HepG2 (cell line): Measurements from ENCODE around the gene MESD. TPM values are rescaled to one million over a fixed set of nuclear protein-coding genes. Genes with fewer than 3 reads are reported as not detected.

Experiments
- ARID2 ChIP-seq: sonication (generic); formaldehyde crosslinking; IDR thresholded peaks from 2 replicates; pipeline ENCODE4 v1.8.1; 2022; ENCODE audit warnings: mild to moderate bottlenecking, missing genetic modification reagents, borderline replicate concordance
- CCAR2 ChIP-seq: fragments of 200-400 bp; formaldehyde crosslinking; optimal IDR thresholded peaks from 2 replicates; pipeline ENCODE3; 2018; ENCODE audit warnings: low read depth, mild to moderate bottlenecking, low read length, moderate library complexity
- CREB3 ChIP-seq: sonication (generic); formaldehyde crosslinking; IDR thresholded peaks from 2 replicates; pipeline ENCODE4 v1.5.0; 2020; ENCODE audit warnings: missing genetic modification reagents
- ERF ChIP-seq: IDR thresholded peaks from 2 replicates; pipeline ENCODE4 v1.6.1; 2018; ENCODE audit warnings: missing biosample characterization, missing genetic modification reagents
- HNRNPUL1 ChIP-seq: fragments of 200-400 bp; formaldehyde crosslinking; IDR thresholded peaks from 2 replicates; pipeline ENCODE4 v1.6.1; 2017; ENCODE audit warnings: low read depth, mild to moderate bottlenecking, low read length, moderate library complexity
- MAF1 ChIP-seq: sonication (generic); formaldehyde crosslinking; IDR thresholded peaks from 2 replicates; pipeline ENCODE4 v1.5.0; 2020; ENCODE audit warnings: missing genetic modification reagents, borderline replicate concordance
- NFATC3 ChIP-seq: sonication (generic); formaldehyde crosslinking; IDR thresholded peaks from 2 replicates; pipeline ENCODE4 v1.5.1; 2020; ENCODE audit warnings: mild to moderate bottlenecking, missing genetic modification reagents
- NR1H2 ChIP-seq: sonication (generic); formaldehyde crosslinking; IDR thresholded peaks from 2 replicates; pipeline ENCODE4 v1.8.1; 2022; ENCODE audit warnings: low read depth, missing genetic modification reagents, borderline replicate concordance
- SAP130 ChIP-seq: IDR thresholded peaks from 2 replicates; pipeline ENCODE4 v1.6.1; 2016; ENCODE audit warnings: low read depth
- SOX13 ChIP-seq, 3 experiments: fragments of 450-650 bp in 1 of 3; sonication (generic) in 1 of 3; formaldehyde crosslinking in 1 of 3; IDR thresholded peaks in 2 of 3; conservative IDR thresholded peaks in 1 of 3; 2 replicates each; pipeline versions ENCODE4 v1.5.0 to v1.6.1; 2016 to 2020; ENCODE audit warnings: antibody characterized with exemption in 1 of 3, mild to moderate bottlenecking in 1 of 3, missing compliant biosample characterization in 1 of 3, missing genetic modification reagents in 1 of 3, moderate library complexity in 1 of 3
- TBP ChIP-seq: sonication (generic); formaldehyde crosslinking; IDR thresholded peaks from 2 replicates; pipeline ENCODE4 v1.5.0; 2020; ENCODE audit warnings: missing genetic modification reagents
- ZBTB8A ChIP-seq: sonication (generic); formaldehyde crosslinking; IDR thresholded peaks from 2 replicates; pipeline ENCODE4 v1.4.0; 2020; ENCODE audit warnings: mild to moderate bottlenecking, low read depth, missing genetic modification reagents, borderline replicate concordance
- ZC3H13 ChIP-seq: sonication (generic); formaldehyde crosslinking; IDR thresholded peaks from 2 replicates; pipeline ENCODE4 v1.8.1; 2023; ENCODE audit warnings: mild to moderate bottlenecking, missing genetic modification reagents, moderate library complexity
- ZFAT ChIP-seq: sonication (generic); formaldehyde crosslinking; conservative IDR thresholded peaks from 2 replicates; pipeline ENCODE4 v1.8.1; 2023; ENCODE audit warnings: missing genetic modification reagents, inconsistent platforms
- ZNF225 ChIP-seq: sonication (generic); formaldehyde crosslinking; IDR thresholded peaks from 2 replicates; pipeline ENCODE4 v1.4.0; 2020; ENCODE audit warnings: mild to moderate bottlenecking, missing genetic modification reagents
- ZNF232 ChIP-seq: sonication (generic); formaldehyde crosslinking; IDR thresholded peaks from 2 replicates; pipeline ENCODE4 v1.4.0; 2020; ENCODE audit warnings: missing genetic modification reagents, borderline replicate concordance
- ZNF251 ChIP-seq: sonication (generic); formaldehyde crosslinking; IDR thresholded peaks from 2 replicates; pipeline ENCODE4 v1.9.0; 2021; ENCODE audit warnings: mild to moderate bottlenecking, missing genetic modification reagents
- ZNF501 ChIP-seq: sonication (generic); formaldehyde crosslinking; IDR thresholded peaks from 2 replicates; pipeline ENCODE4 v1.5.1; 2020; ENCODE audit warnings: mild to moderate bottlenecking, moderate library complexity, missing genetic modification reagents
- ZNF639 ChIP-seq: conservative IDR thresholded peaks from 2 replicates; pipeline ENCODE4 v1.6.1; 2018; ENCODE audit warnings: missing genetic modification reagents
- ZNF770 ChIP-seq: sonication (generic); formaldehyde crosslinking; IDR thresholded peaks from 2 replicates; pipeline ENCODE4 v1.5.0; 2020; ENCODE audit warnings: mild to moderate bottlenecking, missing genetic modification reagents
- ZZZ3 ChIP-seq: sonication (generic); formaldehyde crosslinking; IDR thresholded peaks from 2 replicates; pipeline ENCODE4 v1.4.0; 2020; ENCODE audit warnings: missing genetic modification reagents, mild to moderate bottlenecking, borderline replicate concordance
- polyA plus RNA-seq, 8 experiments: library from polyadenylated mRNA; depleted of rRNA in 3 of 8; stranded (reverse) in 7 of 8; unstranded in 1 of 8; fragments of >200 nt; fragmentation: Illumina TruSeq in 4 of 8; extraction: Trizol in 4 of 8; gene quantifications; 2 replicates each; pipeline versions ENCODE4 v1.2.1 to v1.2.3, GENCODE V29; 2011 to 2016; ENCODE audit warnings: low read depth in 4 of 8, missing spikeins in 1 of 8, mixed read lengths in 1 of 8; ENCODE audit not compliant: insufficient read depth in 1 of 8
- total RNA-seq, 5 experiments: library from RNA; depleted of rRNA; stranded (reverse); fragments of >200 nt; fragmentation: Illumina TruSeq; extraction: Trizol; gene quantifications; 2 replicates each; pipeline ENCODE4 v1.2.3, GENCODE V29; 2016; ENCODE audit warnings: low read depth in 1 of 5
- TF ChIP-seq, protein P1 (sequence below): sonication (generic); formaldehyde crosslinking; IDR thresholded peaks from 2 replicates; pipeline ENCODE4 v1.5.0; 2020; ENCODE audit warnings: mild to moderate bottlenecking, missing genetic modification reagents
- TF ChIP-seq, protein P2 (sequence below): sonication (generic); formaldehyde crosslinking; IDR thresholded peaks from 2 replicates; pipeline ENCODE4 v1.5.1; 2020; ENCODE audit warnings: missing genetic modification reagents, mild to moderate bottlenecking, borderline replicate concordance

MESD gene
- total and polyA plus RNA-seq, 2 of the 13 experiments (the other 11 are each of a cell fraction or from before 2014, with no cell fraction given), result 18.0 to 46.2 TPM

DNA sequence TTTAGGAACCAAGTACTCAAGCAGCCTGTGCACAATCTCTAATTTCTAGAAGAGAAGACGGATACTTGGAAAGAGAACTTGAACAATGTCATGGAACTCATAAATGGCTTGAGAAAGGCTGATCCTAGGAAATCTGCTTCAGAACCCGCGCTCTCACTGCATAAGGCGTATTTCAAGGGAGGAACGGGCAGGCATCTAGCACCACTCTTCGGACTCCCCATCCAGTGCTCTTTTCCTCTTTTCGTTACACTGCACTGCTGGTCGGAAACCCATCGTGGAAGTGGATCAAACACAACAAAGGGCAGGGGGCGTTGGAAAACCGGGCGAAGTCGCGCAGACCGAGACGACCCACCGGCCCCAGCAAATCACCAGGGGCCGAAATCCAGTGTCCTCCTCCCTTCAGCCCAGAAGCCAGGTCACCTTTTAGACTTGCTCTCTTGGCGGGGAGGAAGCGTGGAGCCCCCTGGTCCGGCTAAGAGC is 10.6 kb upstream of the MESD start (continued):
- TF ChIP-seq, protein P1, sequence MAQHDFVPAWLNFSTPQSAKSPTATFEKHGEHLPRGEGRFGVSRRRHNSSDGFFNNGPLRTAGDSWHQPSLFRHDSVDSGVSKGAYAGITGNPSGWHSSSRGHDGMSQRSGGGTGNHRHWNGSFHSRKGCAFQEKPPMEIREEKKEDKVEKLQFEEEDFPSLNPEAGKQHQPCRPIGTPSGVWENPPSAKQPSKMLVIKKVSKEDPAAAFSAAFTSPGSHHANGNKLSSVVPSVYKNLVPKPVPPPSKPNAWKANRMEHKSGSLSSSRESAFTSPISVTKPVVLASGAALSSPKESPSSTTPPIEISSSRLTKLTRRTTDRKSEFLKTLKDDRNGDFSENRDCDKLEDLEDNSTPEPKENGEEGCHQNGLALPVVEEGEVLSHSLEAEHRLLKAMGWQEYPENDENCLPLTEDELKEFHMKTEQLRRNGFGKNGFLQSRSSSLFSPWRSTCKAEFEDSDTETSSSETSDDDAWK (CRISPR knock-in tag), result no peak
- TF ChIP-seq SOX13 (IDR thresholded peaks at IDR 0.05) (no peak), SOX13 (CRISPR knock-in tag; conservative IDR thresholded peaks at IDR 0.05 in 1 of 2, IDR thresholded peaks at IDR 0.05 in 1 of 2) (no peak), ZNF501 (CRISPR knock-in tag) (no peak; the same call in 1 of the 2 replicates), ZC3H13 (CRISPR knock-in tag) (peak; percentile 21; the same call in 1 of the 2 replicates), ZFAT (CRISPR knock-in tag) (no peak), ZNF639 (CRISPR knock-in tag) (no peak), ZNF770 (no peak), ARID2 (CRISPR knock-in tag) (no peak), ZZZ3 (CRISPR knock-in tag) (0 out of 2 replicates have a peak, but pooled peaks have one; percentile 62), TBP (no peak), HNRNPUL1 (no peak), SAP130 (CRISPR knock-in tag) (no peak), NR1H2 (CRISPR knock-in tag) (no peak), ERF (CRISPR knock-in tag) (no peak), ZNF232 (peak; percentile 51; the same call in 1 of the 2 replicates), ZNF225 (CRISPR knock-in tag) (no peak), ZBTB8A (CRISPR knock-in tag) (no peak), CREB3 (CRISPR knock-in tag) (no peak), MAF1 (no peak), ZNF251 (CRISPR knock-in tag) (no peak), CCAR2 (no peak), NFATC3 (no peak)
- TF ChIP-seq, protein P2, sequence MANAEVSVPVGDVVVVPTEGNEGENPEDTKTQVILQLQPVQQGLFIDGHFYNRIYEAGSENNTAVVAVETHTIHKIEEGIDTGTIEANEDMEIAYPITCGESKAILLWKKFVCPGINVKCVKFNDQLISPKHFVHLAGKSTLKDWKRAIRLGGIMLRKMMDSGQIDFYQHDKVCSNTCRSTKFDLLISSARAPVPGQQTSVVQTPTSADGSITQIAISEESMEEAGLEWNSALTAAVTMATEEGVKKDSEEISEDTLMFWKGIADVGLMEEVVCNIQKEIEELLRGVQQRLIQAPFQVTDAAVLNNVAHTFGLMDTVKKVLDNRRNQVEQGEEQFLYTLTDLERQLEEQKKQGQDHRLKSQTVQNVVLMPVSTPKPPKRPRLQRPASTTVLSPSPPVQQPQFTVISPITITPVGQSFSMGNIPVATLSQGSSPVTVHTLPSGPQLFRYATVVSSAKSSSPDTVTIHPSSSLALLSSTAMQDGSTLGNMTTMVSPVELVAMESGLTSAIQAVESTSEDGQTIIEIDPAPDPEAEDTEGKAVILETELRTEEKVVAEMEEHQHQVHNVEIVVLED (CRISPR knock-in tag), result no peak
